ENCODE data around the gene GPX4. TPM values are rescaled to one million over a fixed set of nuclear protein-coding genes. Genes with fewer than 3 reads are reported as not detected.

GPX4 gene
- polyA plus RNA-seq, 1 donor from 2014 or later: 713 TPM

GRCh38 chr19:1073063-1073955 is 30.5 kb upstream of the GPX4 start:
- Histone ChIP-seq H3K79me2 (replicated peaks; ENCODE audit: insufficient read depth, low read length) (no peaks in the 10 kb centered on the region), H3K36me3 (ENCODE audit: insufficient read depth, low read length) (no peaks in the 10 kb centered on the region), H4K20me1 (ENCODE audit: insufficient read depth) (no peaks in the 10 kb centered on the region), H3K4me3 (ENCODE audit: low read length) (no peak overlapping the region), H3K27ac (ENCODE audit: low read length) (no peak overlapping the region), H2AFZ (ENCODE audit: low read depth, low read length) (no peak overlapping the region), H3K9me2 (ENCODE audit: insufficient read depth, low read length) (no peaks in the 10 kb centered on the region), H3K27me3 (ENCODE audit: insufficient read depth, low read depth, low read length) (peaks cover 38% of the 10 kb centered on the region), H3F3A (ENCODE audit: insufficient read depth, low read length, poor library complexity, severe bottlenecking) (no peaks in the 10 kb centered on the region), H3K4me2 (ENCODE audit: low read length) (no peak overlapping the region), H3K9ac (ENCODE audit: low read length) (no peak overlapping the region), H3K9me3 (ENCODE audit: low read length) (no peaks in the 10 kb centered on the region)
- TF ChIP-seq SMC3 (conservative IDR thresholded peaks at IDR 0.05; ENCODE audit: poor library complexity) (no peak), CTCF (IDR thresholded peaks at IDR 0.05; ENCODE audit: poor library complexity, severe bottlenecking) (no peak), REST (IDR thresholded peaks at IDR 0.05; ENCODE audit: borderline replicate concordance) (no peak)

GRCh38 chr19:1073956-1074517 is 29.8 kb upstream of the GPX4 start:
- no peak overlapping the region for H3K27ac ChIP-seq (ENCODE audit: low read length)
- no peak overlapping the region for H3K9ac ChIP-seq (ENCODE audit: low read length)
- no peaks in the 10 kb centered on the region for H3K79me2 ChIP-seq (replicated peaks; ENCODE audit: insufficient read depth, low read length)
- no peaks in the 10 kb centered on the region for H3K36me3 ChIP-seq (ENCODE audit: insufficient read depth, low read length)
- H3K4me2 ChIP-seq (ENCODE audit: low read length): no peak overlapping the region
- H3K4me3 ChIP-seq (ENCODE audit: low read length): no peak overlapping the region
- no peaks in the 10 kb centered on the region for H4K20me1 ChIP-seq (ENCODE audit: insufficient read depth)
- no peaks in the 10 kb centered on the region for H3K9me2 ChIP-seq (ENCODE audit: insufficient read depth, low read length)
- H3K27me3 ChIP-seq (ENCODE audit: insufficient read depth, low read depth, low read length): peaks cover 33% of the 10 kb centered on the region
- H3K9me3 ChIP-seq (ENCODE audit: low read length): no peaks in the 10 kb centered on the region
- H3F3A ChIP-seq (ENCODE audit: insufficient read depth, low read length, poor library complexity, severe bottlenecking): no peaks in the 10 kb centered on the region
- TF ChIP-seq SMC3 (conservative IDR thresholded peaks at IDR 0.05; ENCODE audit: poor library complexity) (no peak), REST (IDR thresholded peaks at IDR 0.05; ENCODE audit: borderline replicate concordance) (no peak), TAF1 (IDR thresholded peaks at IDR 0.05; ENCODE audit: low read depth) (no peak), EP300 (conservative IDR thresholded peaks at IDR 0.05; ENCODE audit: poor library complexity, severe bottlenecking) (no peak), RAD21 (conservative IDR thresholded peaks at IDR 0.05) (no peak)
- H2AFZ ChIP-seq (ENCODE audit: low read depth, low read length): no peak overlapping the region
